GM12891 (cell line): ENCODE measurements around the gene TRIM4.

Experiments
- PAX5 ChIP-seq: IDR thresholded peaks from 2 replicates; pipeline ENCODE4 v1.6.1; 2011; ENCODE audit warnings: low read length, moderate library complexity, mild to moderate bottlenecking; ENCODE audit not compliant: insufficient read depth, severe bottlenecking
- POLR2A ChIP-seq: IDR thresholded peaks from 2 replicates; pipeline ENCODE4 v1.6.1; 2011; ENCODE audit warnings: low read depth, low read length, control low read depth
- POLR2AphosphoS5 ChIP-seq: IDR thresholded peaks from 2 replicates; pipeline ENCODE4 v1.6.1; 2011; ENCODE audit warnings: low read depth, low read length, control low read depth
- TAF1 ChIP-seq: IDR thresholded peaks from 2 replicates; pipeline ENCODE4 v1.6.1; 2011; ENCODE audit warnings: low read depth, low read length, control low read depth

DNA sequence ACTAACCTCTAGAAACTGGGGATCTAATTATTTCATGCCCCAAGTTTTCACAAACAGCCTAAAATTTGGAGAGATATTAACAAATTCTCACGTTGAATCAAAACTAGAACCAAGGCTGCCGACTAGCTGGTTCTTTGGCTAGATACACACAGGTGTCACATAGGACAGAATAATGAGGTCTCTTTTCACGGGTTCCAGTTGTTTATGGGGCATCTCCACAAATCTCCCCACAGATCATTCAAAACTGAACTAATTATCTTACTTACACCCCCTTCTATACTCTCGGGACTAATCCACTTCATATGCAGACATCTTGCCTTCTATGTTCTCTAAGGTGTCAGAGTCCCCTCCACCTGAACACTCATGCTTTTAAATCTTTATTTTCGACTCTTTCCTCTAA is 26.1 kb downstream of the TRIM4 start:
- TF ChIP-seq POLR2AphosphoS5 (no peak), POLR2A (no peak), TAF1 (no peak), PAX5 (no peak)
